Ovary (tissue), 3 donors: ENCODE data around the gene DNAJC1.

Experiments used
- EP300 ChIP-seq: sonication (generic); formaldehyde crosslinking; IDR thresholded peaks from one replicate; pipeline ENCODE4 v1.6.1; 2017; ENCODE audit warnings: antibody characterized with exemption
- POLR2A ChIP-seq: fragments of 450-650 bp; IDR thresholded peaks from one replicate; pipeline ENCODE4 v1.6.1; 2017; ENCODE audit warnings: antibody characterized with exemption, mild to moderate bottlenecking, moderate library complexity
- TF ChIP-seq, protein P1 (sequence below), 3 donors: fragments of 450-650 bp in 2 of 3; fragments of 200-600 bp in 1 of 3; IDR thresholded peaks; one replicate each; pipeline versions ENCODE4 v1.5.1 to v1.8.0; 2016 to 2022; ENCODE audit warnings: antibody characterized with exemption in 3 of 3, mild to moderate bottlenecking in 1 of 3
- donor health status: DM: no; HTN: no; CAD: no.

DNA sequence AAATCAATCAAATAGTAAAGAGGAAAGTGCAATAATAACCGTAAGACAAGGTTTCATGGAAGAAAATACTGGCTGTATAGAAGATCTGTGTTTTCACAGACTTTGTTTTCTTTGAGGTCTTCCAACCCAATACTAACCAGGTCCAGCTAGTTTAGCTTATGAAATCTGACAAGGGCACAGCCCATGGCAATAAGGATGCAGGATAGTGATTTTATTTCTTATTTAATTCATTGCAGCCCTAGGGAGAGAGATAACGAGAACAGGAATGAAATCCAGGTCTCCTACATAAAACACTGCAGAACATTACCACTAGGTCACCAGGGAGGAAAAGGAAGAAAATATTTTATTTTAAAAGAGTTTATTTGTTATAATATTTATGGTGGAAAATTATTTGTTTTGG lies 145.1 kb downstream of the DNAJC1 start:
- TF ChIP-seq, protein P1, sequence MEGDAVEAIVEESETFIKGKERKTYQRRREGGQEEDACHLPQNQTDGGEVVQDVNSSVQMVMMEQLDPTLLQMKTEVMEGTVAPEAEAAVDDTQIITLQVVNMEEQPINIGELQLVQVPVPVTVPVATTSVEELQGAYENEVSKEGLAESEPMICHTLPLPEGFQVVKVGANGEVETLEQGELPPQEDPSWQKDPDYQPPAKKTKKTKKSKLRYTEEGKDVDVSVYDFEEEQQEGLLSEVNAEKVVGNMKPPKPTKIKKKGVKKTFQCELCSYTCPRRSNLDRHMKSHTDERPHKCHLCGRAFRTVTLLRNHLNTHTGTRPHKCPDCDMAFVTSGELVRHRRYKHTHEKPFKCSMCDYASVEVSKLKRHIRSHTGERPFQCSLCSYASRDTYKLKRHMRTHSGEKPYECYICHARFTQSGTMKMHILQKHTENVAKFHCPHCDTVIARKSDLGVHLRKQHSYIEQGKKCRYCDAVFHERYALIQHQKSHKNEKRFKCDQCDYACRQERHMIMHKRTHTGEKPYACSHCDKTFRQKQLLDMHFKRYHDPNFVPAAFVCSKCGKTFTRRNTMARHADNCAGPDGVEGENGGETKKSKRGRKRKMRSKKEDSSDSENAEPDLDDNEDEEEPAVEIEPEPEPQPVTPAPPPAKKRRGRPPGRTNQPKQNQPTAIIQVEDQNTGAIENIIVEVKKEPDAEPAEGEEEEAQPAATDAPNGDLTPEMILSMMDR (IDR thresholded peaks at IDR 0.05), result no peak
- TF ChIP-seq EP300 (no peak), POLR2A (no peak)
